ENCODE data around the gene OR10K1.

The OR10K1 gene

DNA sequence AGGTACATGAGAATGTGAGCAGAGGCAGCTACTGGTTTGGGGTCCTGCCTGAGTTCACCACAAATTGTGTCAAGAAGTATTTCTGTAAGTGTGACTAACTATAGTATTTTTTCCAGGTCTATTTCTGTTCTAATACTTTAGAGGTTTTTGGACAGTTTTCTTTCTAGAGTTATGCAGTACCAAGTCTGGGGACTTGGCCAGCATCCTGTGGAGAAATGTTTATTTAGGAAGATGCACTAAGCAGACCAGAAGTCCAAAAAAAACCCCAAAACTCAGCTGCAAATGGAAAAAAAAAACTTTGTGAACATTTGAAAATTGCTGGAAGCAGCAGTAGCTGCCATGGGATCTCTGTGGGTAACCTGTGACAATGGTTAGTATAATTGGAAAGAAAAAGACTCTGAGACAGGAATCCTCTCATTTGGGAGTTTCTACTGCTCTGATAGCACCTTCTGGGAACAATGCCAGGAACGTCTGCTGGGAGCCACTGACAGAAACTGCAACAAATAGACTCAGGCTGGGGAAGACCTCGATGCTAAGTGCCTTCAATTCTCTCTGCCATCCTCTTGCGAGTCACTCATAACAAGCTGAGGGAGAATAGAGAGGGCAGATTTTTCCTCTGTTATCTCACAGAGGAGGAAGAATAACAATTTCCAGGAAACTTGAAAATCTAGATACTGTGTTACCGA is 48.0 kb downstream of the OR10K1 start:
- no peak for DNase-seq (ENCODE audit: extremely low spot score, insufficient read length, low read depth)
- FAIRE-seq: no peak

DNA sequence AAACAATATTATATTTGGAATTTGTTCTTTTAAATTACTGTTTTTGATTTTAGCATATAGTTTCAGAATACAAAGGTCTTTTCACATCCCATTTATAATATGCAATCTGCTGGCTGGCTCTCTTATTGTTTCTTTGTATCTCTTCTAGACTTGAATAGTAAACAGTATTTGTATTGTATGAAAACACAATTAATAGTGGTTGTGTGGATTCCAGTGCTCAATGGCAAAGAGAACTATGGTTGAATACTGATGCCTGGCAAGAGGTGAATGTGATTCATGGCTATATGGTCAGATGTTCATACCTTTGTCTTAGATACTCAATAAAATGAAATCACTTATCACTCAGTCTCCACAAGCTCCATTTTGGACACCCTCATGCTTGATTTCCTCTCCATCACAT is 55.3 kb downstream of the OR10K1 start:
- DNase-seq (ENCODE audit: extremely low spot score, insufficient read length, low read depth): no peak
- FAIRE-seq: no peak

All from GM18507 (cell line).